Measurements from ENCODE around the gene SERP1.

The SERP1 gene

GRCh38 chr3:150546226-150547044, at the start of gene SERP1, which contains the start of gene EIF2A:
SERP1 (minus strand) TSS chr3:150546496; CDS start chr3:150546135, 361 bp downstream.
EIF2A (plus strand) TSS chr3:150546787; CDS start chr3:150546803, 16 bp downstream.
- peak; percentile 98 for DNase-seq
- in situ Hi-C loops (cut with HindIII; ENCODE audit: low pct_ligation_motif_present, low pct_unique_long_range_greater_than_20kb, low sequenced_read_pairs): no loop called here

- in situ Hi-C loops (cut with HindIII; ENCODE audit: low pct_ligation_motif_present, low pct_unique_long_range_greater_than_20kb, low sequenced_read_pairs): no loop called here
- no peak for DNase-seq
These were observed 47.9 kb upstream of the SERP1 start for GRCh38 chr3:150594150-150594549.

- in situ Hi-C loops (cut with HindIII; ENCODE audit: low pct_ligation_motif_present, low pct_unique_long_range_greater_than_20kb, low sequenced_read_pairs): no loop called here
- no peak for DNase-seq
These were observed 43.5 kb upstream of the SERP1 start for GRCh38 chr3:150589759-150590158.

DNA sequence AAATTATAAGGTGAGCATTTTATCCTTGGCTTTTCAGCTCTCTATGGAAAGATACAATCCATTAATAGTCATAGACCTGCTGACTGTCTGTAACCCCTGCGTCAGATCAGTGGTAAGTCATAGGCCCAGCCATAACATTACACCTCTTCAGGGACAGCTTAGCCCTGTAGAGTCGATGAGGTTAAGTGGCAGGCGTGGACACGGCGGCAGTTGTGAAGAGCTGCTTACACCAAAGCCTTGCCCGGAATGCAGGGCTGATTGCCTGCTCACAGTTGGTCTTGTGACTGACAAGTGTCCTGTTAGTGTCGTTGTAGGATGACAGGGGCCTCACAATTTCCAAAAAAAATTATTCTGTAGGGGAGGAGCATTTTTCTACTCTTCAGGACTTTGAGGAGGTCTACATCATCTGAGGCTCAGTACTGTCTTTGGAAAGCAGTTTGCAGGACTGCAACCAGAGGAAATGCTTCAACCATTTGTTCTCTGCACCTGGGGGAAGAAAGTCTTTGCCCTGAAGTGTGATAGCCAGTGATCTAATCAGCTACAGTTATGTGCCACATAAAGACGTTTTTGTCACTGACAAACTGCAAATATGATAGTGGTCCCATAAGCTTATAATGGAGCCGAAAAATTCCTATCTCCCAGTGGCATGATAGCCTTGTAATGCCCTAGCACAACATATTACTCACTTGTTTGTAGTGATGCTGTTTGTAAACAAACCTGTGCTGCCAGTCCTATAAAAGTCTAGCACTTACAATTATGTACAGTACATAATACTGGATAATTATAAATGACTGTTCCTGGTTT, 41.9 kb upstream of the SERP1 start:
- in situ Hi-C loops (cut with HindIII; ENCODE audit: low pct_ligation_motif_present, low pct_unique_long_range_greater_than_20kb, low sequenced_read_pairs): no loop called here
- DNase-seq: no peak

DNA sequence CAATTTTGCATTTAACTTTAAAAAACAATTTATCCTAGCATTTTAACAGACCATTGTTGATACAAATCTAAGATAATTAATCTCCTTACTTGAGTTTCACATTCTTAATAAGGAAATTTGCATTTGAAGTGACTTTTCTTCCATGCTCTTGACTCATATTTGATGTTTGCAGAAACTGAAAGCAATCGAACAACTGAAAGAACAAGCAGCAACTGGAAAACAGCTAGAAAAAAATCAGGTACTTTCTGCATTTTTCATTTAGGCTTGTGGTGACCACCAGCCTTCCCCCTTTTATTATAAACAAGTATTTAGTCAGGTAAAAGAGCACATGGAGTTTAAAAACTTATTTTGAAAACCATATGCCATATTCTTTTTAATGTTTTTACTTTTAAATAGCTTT, 36.7 kb upstream of the SERP1 start:
- in situ Hi-C loops (cut with HindIII; ENCODE audit: low pct_ligation_motif_present, low pct_unique_long_range_greater_than_20kb, low sequenced_read_pairs): no loop called here
- DNase-seq: no peak

DNA sequence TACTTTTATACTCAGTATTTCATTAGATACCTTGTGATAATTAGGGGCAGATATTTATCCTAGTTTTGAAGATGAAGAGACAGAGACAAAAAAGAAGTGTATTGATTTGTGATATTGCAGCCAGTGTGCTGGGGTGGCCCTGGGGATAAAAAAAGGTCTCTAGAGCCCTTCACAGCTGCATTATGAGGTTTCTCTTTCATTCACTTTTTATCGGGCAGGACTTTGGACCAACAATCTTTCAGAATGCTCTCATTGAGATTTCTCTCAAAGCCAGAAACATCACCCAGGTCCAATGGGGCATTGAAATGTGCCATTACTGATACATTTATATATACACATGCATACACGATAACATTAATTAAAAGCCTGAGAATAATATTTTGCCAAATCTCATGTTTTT, 36.3 kb upstream of the SERP1 start:
- no peak for DNase-seq
- in situ Hi-C loops (cut with HindIII; ENCODE audit: low pct_ligation_motif_present, low pct_unique_long_range_greater_than_20kb, low sequenced_read_pairs): no loop called here

- in situ Hi-C loops (cut with HindIII; ENCODE audit: low pct_ligation_motif_present, low pct_unique_long_range_greater_than_20kb, low sequenced_read_pairs): no loop called here
- no peak for DNase-seq
These were observed 34.9 kb upstream of the SERP1 start for GRCh38 chr3:150581174-150581573.

DNA sequence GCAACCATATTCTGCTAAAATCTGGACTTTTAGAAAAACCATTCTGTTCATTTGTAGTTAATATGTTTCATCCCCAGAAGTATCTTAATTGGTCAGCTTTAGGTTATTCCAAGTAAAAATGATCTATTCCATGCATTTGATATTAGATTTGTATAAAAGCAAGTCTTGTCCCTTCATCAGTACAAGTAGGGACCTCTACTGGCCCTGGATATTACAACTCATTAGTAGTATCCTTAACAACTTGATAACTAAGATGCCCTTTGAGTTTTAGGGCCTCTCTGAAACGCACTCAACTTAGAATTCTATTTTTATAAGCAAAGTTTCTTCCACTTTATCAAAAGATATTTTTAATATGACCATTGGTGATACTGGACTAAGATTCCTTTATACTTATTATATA, 31.6 kb upstream of the SERP1 start:
- in situ Hi-C loops (cut with HindIII; ENCODE audit: low pct_ligation_motif_present, low pct_unique_long_range_greater_than_20kb, low sequenced_read_pairs): no loop called here
- DNase-seq: no peak

GRCh38 chr3:150567328-150567727, 21.0 kb upstream of the SERP1 start:
- DNase-seq: no peak
- in situ Hi-C loops (cut with HindIII; ENCODE audit: low pct_ligation_motif_present, low pct_unique_long_range_greater_than_20kb, low sequenced_read_pairs): no loop called here

DNA sequence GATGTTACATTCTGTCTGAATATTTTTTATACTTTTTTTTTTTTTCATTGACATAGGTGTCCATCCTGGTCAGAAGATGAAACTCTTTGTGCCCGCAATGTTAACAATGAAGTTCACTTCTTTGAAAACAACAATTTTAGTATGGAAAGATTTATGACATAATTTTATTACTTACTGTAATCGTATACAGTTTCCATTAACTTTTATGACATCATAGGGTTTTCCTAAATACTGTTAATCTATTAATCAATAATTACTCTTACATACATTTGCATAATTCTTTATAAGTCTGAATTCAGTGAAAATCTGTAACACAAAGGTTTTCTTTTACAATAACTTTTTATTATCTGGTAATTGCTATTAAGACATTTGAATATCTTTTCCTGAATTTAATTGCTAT, 17.9 kb upstream of the SERP1 start:
- in situ Hi-C loops (cut with HindIII; ENCODE audit: low pct_ligation_motif_present, low pct_unique_long_range_greater_than_20kb, low sequenced_read_pairs): no loop called here
- no peak for DNase-seq

DNA sequence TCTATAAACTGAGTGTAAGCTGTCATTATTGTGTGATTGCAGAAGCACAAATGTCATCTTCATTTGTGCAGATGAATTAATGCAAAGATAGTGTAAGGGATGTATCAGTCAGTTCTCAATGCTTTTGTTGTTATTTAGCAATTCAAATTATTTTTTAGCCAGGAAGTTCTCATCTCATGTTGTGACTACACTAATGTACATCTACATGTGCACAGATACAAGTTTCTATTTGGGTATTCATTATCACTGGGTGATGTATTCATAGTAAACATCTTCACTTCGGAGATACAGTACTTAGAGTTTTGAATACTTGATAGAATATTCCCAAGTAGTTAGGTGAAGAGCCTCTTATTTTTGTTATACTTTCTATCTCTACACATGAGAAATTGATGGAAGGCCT, 11.4 kb upstream of the SERP1 start:
- in situ Hi-C loops (cut with HindIII; ENCODE audit: low pct_ligation_motif_present, low pct_unique_long_range_greater_than_20kb, low sequenced_read_pairs): no loop called here

DNA sequence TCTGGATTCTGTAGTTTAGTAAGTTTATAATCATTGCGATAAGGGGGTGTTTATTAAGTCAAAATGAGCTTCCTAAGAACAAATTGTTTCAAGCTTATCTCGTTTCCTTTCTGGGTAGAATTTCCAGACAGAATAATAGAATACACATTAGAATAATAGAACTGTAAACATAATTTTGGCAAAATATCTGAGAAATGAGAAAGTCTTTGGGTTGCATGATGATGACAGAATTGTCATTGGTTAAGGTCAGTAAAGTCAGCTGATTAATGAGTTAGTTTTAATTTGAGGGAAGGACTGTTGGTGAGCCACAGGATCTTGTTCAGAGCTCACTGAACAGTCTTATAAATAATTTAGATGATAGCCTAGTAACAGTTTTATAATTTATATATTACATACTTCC, 10.5 kb upstream of the SERP1 start:
- DNase-seq: no peak
- in situ Hi-C loops (cut with HindIII; ENCODE audit: low pct_ligation_motif_present, low pct_unique_long_range_greater_than_20kb, low sequenced_read_pairs): no loop called here

More for the DNA sequence above, 11.4 kb upstream of the SERP1 start:
- no peak for DNase-seq

- DNase-seq: no peak
- in situ Hi-C loops (cut with HindIII; ENCODE audit: low pct_ligation_motif_present, low pct_unique_long_range_greater_than_20kb, low sequenced_read_pairs): no loop called here
These were observed 9.7 kb upstream of the SERP1 start for GRCh38 chr3:150555859-150556436.

GRCh38 chr3:150547045-150547741, 897 bp upstream of the SERP1 start:
- in situ Hi-C loops (cut with HindIII; ENCODE audit: low pct_ligation_motif_present, low pct_unique_long_range_greater_than_20kb, low sequenced_read_pairs): no loop called here
- no peak for DNase-seq

- in situ Hi-C loops (cut with HindIII; ENCODE audit: low pct_ligation_motif_present, low pct_unique_long_range_greater_than_20kb, low sequenced_read_pairs): no loop called here
- DNase-seq: peak; percentile 6
These were observed 674 bp downstream of the SERP1 start for GRCh38 chr3:150545419-150546225.

- no peak for DNase-seq
- in situ Hi-C loops (cut with HindIII; ENCODE audit: low pct_ligation_motif_present, low pct_unique_long_range_greater_than_20kb, low sequenced_read_pairs): no loop called here
These were observed 1.6 kb downstream of the SERP1 start for GRCh38 chr3:150544726-150545125.

DNA sequence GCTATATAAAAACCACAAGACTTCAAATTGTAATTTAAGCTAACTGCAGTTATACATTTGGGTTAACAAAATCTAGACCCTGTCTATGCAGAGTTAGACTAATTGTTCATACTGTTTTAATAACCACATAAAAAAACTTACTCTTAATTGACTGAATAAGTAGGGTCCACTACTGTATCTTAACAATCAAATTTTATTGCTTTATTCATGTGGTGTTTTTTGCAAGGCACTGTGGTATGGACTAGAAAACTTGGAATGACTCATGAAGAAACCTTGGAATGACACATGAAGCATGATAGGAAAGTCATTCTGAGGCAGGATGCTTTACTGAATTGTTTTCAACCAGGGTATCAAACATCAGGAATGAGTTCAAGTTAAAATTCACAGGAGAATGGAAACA, 2.3 kb downstream of the SERP1 start:
- in situ Hi-C loops (cut with HindIII; ENCODE audit: low pct_ligation_motif_present, low pct_unique_long_range_greater_than_20kb, low sequenced_read_pairs): no loop called here
- DNase-seq: peak; percentile 63

- no peak for DNase-seq
- in situ Hi-C loops (cut with HindIII; ENCODE audit: low pct_ligation_motif_present, low pct_unique_long_range_greater_than_20kb, low sequenced_read_pairs): no loop called here
These were observed 2.8 kb downstream of the SERP1 start for GRCh38 chr3:150543531-150543930.
